ENCODE results near the gene TMEM127.

The TMEM127 gene

GRCh38 chr2:96264656-96265348 is 995 bp downstream of the TMEM127 start:
- Histone ChIP-seq H3K27ac (ENCODE audit: poor library complexity, severe bottlenecking) (peak overlapping the region; percentile 24), H3K4me3 (ENCODE audit: severe bottlenecking) (peak overlapping the region; percentile 54), H3K36me3 (ENCODE audit: low read depth) (peaks cover 41% of the 10 kb centered on the region), H3K4me1 (ENCODE audit: insufficient read depth, poor library complexity, severe bottlenecking) (peaks cover 12% of the 10 kb centered on the region), H3K9me3 (ENCODE audit: severe bottlenecking) (no peaks in the 10 kb centered on the region), H3K27me3 (ENCODE audit: insufficient read depth, poor library complexity, severe bottlenecking) (no peaks in the 10 kb centered on the region)
- ATAC-seq (ENCODE audit: low read depth) (no peak), DNase-seq (ENCODE audit: low spot score) (no peak)
- TF ChIP-seq CTCF (IDR thresholded peaks at IDR 0.05; ENCODE audit: poor library complexity, severe bottlenecking): peak; percentile 44

DNA sequence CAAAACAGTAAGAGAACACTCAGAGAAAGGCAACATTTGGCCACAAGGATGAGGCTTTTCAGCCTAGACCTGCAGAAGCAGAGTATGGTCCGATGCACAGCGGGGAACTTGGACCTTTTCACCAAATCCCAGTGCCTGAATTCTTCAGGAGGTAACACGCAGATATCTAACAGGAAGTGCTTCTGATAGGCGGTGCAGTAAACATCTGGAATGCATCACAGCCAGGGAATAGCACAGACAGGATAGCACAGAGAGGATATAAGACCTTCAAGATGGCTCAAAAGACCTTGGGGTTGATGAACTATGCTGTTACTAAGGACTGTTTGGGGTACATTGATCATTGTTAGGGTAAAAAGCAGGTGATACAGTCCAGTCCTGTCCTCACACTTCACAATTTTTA is 1.7 kb downstream of the TMEM127 start:
- TF ChIP-seq CTCF (IDR thresholded peaks at IDR 0.05; ENCODE audit: poor library complexity, severe bottlenecking): no peak
- Histone ChIP-seq H3K27ac (ENCODE audit: poor library complexity, severe bottlenecking) (no peak overlapping the region), H3K36me3 (ENCODE audit: low read depth) (peaks cover 38% of the 10 kb centered on the region), H3K9me3 (ENCODE audit: severe bottlenecking) (no peaks in the 10 kb centered on the region), H3K27me3 (ENCODE audit: insufficient read depth, poor library complexity, severe bottlenecking) (no peaks in the 10 kb centered on the region), H3K4me3 (ENCODE audit: severe bottlenecking) (no peak overlapping the region), H3K4me1 (ENCODE audit: insufficient read depth, poor library complexity, severe bottlenecking) (peaks cover 12% of the 10 kb centered on the region)
- DNase-seq (ENCODE audit: low spot score) (no peak), ATAC-seq (ENCODE audit: low read depth) (no peak)

- TF ChIP-seq CTCF (IDR thresholded peaks at IDR 0.05; ENCODE audit: poor library complexity, severe bottlenecking): no peak
- Histone ChIP-seq H3K27me3 (ENCODE audit: insufficient read depth, poor library complexity, severe bottlenecking) (no peaks in the 10 kb centered on the region), H3K27ac (ENCODE audit: poor library complexity, severe bottlenecking) (peak overlapping the region; percentile 70), H3K4me3 (ENCODE audit: severe bottlenecking) (no peak overlapping the region), H3K4me1 (ENCODE audit: insufficient read depth, poor library complexity, severe bottlenecking) (peaks cover 12% of the 10 kb centered on the region), H3K9me3 (ENCODE audit: severe bottlenecking) (no peaks in the 10 kb centered on the region), H3K36me3 (ENCODE audit: low read depth) (peaks cover 27% of the 10 kb centered on the region)
- DNase-seq (ENCODE audit: low spot score): no peak
- no peak for ATAC-seq (ENCODE audit: low read depth)
Measured at GRCh38 chr2:96262306-96262705, 3.5 kb downstream of the TMEM127 start.

GRCh38 chr2:96261328-96262003 is 4.3 kb downstream of the TMEM127 start:
- Histone ChIP-seq H3K36me3 (ENCODE audit: low read depth) (peaks cover 31% of the 10 kb centered on the region), H3K4me1 (ENCODE audit: insufficient read depth, poor library complexity, severe bottlenecking) (peaks cover 12% of the 10 kb centered on the region), H3K27ac (ENCODE audit: poor library complexity, severe bottlenecking) (peak overlapping the region; percentile 70), H3K9me3 (ENCODE audit: severe bottlenecking) (no peaks in the 10 kb centered on the region), H3K4me3 (ENCODE audit: severe bottlenecking) (no peak overlapping the region), H3K27me3 (ENCODE audit: insufficient read depth, poor library complexity, severe bottlenecking) (no peaks in the 10 kb centered on the region)
- TF ChIP-seq CTCF (IDR thresholded peaks at IDR 0.05; ENCODE audit: poor library complexity, severe bottlenecking): no peak
- DNase-seq (ENCODE audit: low spot score): no peak
- ATAC-seq (ENCODE audit: low read depth): no peak

All from RWPE2 (cell line).